NCI-H1105 treated with DMSO at 0.1 percent for 48 hours (cell line): ENCODE results near the gene CYP1A1.
"Not testable (repeated sequence)": the region's sequence is repeated elsewhere in the genome, so short reads cannot be mapped to it uniquely, and the experiment has no call there.

Source experiments
- DNase-seq: peaks from one replicate; lab custom pipeline; 2025; lab: John Stamatoyannopoulos, UW

Gene CYP1A1

GRCh38 chr15:74738239-74738638, 12.9 kb upstream of the CYP1A1 start:
- DNase-seq = not testable (repeated sequence)

DNA sequence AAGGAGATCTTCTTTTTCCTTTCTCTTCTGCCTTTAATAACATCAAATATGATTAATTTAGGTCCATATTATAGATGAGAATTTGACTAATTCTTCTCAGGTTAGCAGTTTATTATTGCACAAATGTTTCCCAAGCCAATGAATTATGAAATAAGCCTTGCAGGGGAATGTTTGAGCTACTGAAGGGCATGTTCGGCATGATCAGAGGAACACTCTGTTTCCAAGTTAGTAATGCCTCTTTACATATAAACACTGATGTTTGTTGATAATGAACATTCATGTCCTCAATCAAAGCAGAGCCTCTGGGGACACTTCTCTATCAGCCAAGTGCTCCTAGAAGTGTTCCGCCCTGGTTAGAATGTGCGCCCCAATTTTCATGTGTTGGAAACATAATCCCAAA, 10.0 kb upstream of the CYP1A1 start:
- DNase-seq = no peak

GRCh38 chr15:74733269-74733668, 7.9 kb upstream of the CYP1A1 start:
- DNase-seq = no peak

DNA sequence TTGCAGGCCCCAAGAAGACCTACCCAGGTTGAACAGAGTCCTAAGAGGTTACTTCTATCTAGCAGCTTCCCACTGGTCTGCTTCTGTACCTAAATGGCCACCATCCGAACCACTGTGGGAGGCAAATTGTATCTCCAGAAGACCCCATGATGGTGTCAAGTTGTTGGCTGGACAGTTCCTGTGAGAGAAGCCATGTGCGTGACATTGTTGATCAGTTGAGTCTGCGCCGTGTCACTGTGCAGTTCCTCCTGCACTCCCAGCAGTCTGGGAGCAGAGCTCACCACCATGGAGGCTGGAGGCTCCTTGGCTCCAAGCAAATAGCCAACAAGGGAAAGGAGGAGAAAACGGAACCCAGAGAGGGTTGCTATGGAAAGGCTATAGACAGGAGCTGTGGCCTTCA, 7.5 kb upstream of the CYP1A1 start:
- DNase-seq = no peak

GRCh38 chr15:74730619-74731316, 5.4 kb upstream of the CYP1A1 start:
- no peak for DNase-seq

GRCh38 chr15:74729372-74729771, 4.0 kb upstream of the CYP1A1 start:
- DNase-seq = not testable (repeated sequence)

GRCh38 chr15:74728699-74729098, 3.4 kb upstream of the CYP1A1 start:
- not testable (repeated sequence) for DNase-seq

DNA sequence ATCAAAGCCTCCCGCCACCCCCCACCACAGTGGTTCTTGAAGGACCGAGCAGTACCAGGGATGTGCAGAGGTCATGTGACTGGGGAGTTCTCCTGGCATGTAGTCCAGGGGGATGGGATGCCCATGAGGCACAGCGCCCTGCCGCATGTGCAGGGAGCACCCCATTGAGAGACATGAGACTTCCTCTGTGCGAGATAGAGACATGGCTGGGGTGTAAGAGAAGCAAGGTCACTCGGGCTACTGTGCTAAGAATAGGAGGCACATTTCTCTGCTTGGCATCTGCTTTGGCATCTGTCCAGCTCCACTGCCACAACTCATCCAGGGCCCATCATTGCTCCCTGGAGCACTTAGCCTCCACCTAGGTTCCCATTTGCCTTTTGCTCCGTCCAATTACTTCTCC, 2.4 kb upstream of the CYP1A1 start:
- peak; percentile 0 for DNase-seq

GRCh38 chr15:74726774-74727164, 1.4 kb upstream of the CYP1A1 start:
- no peak for DNase-seq

GRCh38 chr15:74725845-74726773, 781 bp upstream of the CYP1A1 start:
- DNase-seq = peak; percentile 9

GRCh38 chr15:74724570-74725224, 631 bp downstream of the CYP1A1 start:
- DNase-seq = no peak

GRCh38 chr15:74723754-74724334, 1.5 kb downstream of the CYP1A1 start:
- DNase-seq = peak; percentile 59

GRCh38 chr15:74723187-74723586, 2.1 kb downstream of the CYP1A1 start:
- no peak for DNase-seq

DNA sequence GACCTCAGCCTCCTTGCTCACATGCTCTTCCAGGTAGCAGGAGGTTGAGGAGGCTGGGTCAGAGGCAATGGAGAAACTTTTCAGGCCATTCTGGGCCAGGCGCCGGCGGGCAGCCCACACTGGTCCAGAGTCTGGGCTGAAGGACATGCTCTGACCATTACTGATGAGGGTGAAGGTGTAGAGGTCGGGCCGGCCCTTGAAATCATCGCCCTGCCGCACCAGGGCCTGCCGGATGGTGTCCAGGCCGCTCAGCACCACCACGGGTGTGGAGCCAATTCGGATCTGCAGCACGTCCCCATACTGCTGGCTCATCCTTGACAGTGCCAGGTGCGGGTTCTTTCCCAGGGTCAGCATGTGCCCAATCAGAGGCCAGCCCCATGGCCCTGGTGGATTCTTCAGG, 2.7 kb downstream of the CYP1A1 start:
- DNase-seq = no peak

GRCh38 chr15:74716651-74717050, 8.7 kb downstream of the CYP1A1 start:
- DNase-seq = no peak

DNA sequence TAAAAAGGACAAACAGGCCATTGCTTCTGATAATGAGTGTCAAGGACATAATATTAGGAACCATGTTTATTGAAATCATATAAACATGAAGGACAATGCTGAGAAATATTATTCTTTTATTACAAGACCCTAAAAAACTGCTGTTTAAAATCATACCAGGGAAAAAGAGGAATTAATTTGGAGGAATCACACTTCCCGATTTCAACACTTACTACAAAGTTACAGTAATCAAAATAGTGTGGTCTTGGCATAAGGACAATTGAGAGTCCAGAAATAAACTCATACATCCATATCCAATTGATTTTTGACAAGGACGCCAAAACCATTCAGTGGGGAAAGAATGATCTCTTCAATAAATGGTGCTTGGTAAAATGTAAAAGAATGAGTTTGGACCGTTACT, 13.0 kb downstream of the CYP1A1 start:
- DNase-seq = no peak

DNA sequence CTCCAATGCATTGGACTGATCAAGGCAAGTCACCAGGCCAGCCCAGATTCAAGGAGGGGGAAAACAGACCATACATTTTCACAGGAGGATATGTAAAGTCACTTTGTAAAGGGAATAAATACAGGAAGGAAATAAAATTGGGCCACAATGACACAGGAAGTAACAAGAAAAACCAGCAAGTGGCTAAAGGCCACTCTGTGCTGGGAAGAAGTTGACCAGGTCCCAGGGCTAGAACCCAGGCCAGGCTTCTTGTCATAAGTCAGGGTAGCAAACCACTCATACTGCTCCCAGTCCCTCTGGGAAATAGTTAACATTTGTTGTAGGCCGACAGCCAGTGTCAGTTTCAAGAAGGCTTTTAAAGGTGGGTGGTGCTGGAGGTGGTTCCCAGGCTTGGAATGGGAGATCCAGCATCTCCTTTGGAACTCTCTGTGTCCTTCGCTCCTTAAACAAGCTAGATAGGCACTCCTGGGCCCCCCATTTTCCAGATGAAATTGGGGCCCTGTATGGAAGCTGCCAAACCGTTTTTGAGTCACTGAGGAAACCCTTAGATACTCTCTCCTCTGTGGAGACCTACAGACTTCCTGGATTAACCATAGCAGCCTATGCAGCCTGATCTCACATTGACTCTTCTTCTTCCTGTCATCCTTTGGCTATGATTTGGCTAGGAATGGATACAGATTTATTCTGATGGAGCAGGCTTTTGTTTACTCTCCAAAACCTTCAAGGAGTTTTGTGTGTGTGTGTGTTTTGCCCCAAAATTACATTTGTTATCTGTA, 14.8 kb downstream of the CYP1A1 start:
- no peak for DNase-seq

GRCh38 chr15:74709892-74710291, 15.4 kb downstream of the CYP1A1 start:
- DNase-seq = no peak

DNA sequence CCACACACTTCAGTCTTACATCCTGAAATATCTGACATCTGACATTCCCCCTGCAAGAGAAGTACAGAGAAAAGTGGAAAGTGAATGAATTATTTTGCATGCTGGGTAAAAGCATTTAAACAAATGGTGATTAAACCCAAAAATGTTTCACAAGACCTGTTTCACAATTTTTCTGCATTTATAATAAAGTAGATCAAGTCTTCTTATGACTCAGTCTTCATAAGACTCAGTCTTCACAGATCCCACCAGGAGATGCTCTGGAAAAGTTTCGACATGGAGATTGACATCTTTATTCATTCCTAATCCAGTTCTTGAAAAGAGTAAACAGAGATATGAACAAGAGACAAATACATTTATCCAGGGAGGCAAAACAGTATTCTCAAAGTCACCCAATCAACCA, 16.3 kb downstream of the CYP1A1 start:
- DNase-seq = no peak

DNA sequence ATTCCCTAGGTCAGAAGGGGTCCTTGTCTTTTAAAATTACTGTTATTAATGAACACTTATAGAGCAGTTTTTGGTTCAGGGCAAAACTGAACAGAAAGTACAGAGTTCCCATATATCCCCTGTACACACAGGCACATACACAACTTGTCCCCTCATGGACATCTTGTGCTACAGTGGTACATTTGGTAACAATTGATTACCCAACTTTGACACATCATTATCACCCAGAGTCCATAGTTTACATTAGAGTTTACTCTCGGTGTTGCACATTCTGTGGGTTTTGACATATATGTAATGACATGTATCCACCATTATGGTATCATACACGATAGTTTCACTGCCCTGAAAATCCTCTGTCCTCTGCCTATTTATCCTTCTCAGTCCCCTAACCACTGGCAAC, 28.5 kb downstream of the CYP1A1 start:
- no peak for DNase-seq

DNA sequence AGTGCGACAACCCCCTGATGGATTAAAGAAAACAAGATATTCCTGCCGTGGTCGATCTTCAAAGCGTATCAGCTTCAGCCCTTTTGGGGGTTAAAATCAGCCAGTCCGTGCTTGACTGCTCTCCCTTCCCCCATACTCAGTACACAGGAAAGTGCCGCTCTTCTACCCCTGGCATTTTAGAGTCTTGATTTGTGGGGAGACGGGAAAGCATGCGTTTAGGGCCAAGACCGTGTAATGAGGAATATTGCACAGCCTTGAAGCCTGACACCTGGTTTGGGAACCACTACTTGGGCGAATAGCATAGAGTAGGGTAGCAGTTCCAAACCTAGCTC, 29.0 kb downstream of the CYP1A1 start:
- DNase-seq = no peak
